IMR-90 (cell line): ENCODE data around the gene SLC22A12. TPM values are rescaled to one million over a fixed set of nuclear protein-coding genes. Genes with fewer than 3 reads are reported as not detected.

ENCODE experiments used
- ATAC-seq: fragments of 200-7000 bp; cut with Tn5 transposase; 2 replicates; pipeline ENCODE4 v1.9.1; 2020; ENCODE audit warnings: low read depth, mild to moderate bottlenecking, moderate library complexity
- BruUV-seq: library from RNA; stranded (reverse); fragments of 400-500 nt; replicated peaks from 2 replicates; lab custom pipeline; 2021; lab: Mats Ljungman, UMichigan
- CTCF ChIA-PET: fragments of 300-600 bp; formaldehyde crosslinking; extraction: SDS; loops from one replicate; lab custom pipeline; 2021; ENCODE audit warnings: antibody characterized with exemption; lab: Yijun Ruan, JAX
- POLR2A ChIA-PET: fragments of 300-600 bp; sonication (Branson Sonifier 250); formaldehyde crosslinking; loops from one replicate; lab custom pipeline; 2022; ENCODE audit warnings: antibody characterized with exemption; ENCODE audit not compliant: unreplicated experiment; lab: Charles Lee
- DNase-seq: peaks from one replicate; pipeline ENCODE4 v3.0.0; 2013
- H2AFZ ChIP-seq: replicated peaks from 2 replicates; pipeline ENCODE3; 2013; ENCODE audit warnings: low read length, mild to moderate bottlenecking; ENCODE audit not compliant: poor library complexity
- H2AK5ac ChIP-seq: 2 replicates; pipeline ENCODE4 v1.6.1; 2013; ENCODE audit warnings: low read depth, low read length, inconsistent platforms
- H2AK9ac ChIP-seq: replicated peaks from 2 replicates; pipeline ENCODE3; 2013; ENCODE audit warnings: mild to moderate bottlenecking, low read depth, low read length, moderate library complexity; ENCODE audit not compliant: poor library complexity
- H2BK120ac ChIP-seq: 2 replicates; pipeline ENCODE4 v1.6.1; 2013; ENCODE audit warnings: low read depth, low read length, inconsistent platforms
- H2BK15ac ChIP-seq: 3 replicates; pipeline ENCODE4 v1.6.1; 2013; ENCODE audit warnings: low read depth, low read length, inconsistent platforms
- H2BK20ac ChIP-seq: 2 replicates; pipeline ENCODE4 v1.6.1; 2013; ENCODE audit warnings: low read depth, mild to moderate bottlenecking, inconsistent platforms, low read length, moderate library complexity
- H2BK5ac ChIP-seq: 2 replicates; pipeline ENCODE4 v1.6.1; 2013; ENCODE audit warnings: mild to moderate bottlenecking, low read depth, low read length, inconsistent platforms; ENCODE audit not compliant: poor library complexity, severe bottlenecking
- H3K14ac ChIP-seq: replicated peaks from 2 replicates; pipeline ENCODE4 v1.6.1; 2013; ENCODE audit warnings: low read depth, low read length, inconsistent platforms
- H3K18ac ChIP-seq: 2 replicates; pipeline ENCODE4 v1.6.1; 2013; ENCODE audit warnings: low read depth, low read length, control low read depth
- H3K23ac ChIP-seq: 2 replicates; pipeline ENCODE4 v1.6.1; 2013; ENCODE audit warnings: low read depth, low read length, inconsistent platforms
- H3K27ac ChIP-seq: 2 replicates; pipeline ENCODE4 v1.5.1; 2013; ENCODE audit warnings: mild to moderate bottlenecking, control low read depth, low read length; ENCODE audit not compliant: insufficient read depth
- H3K27me3 ChIP-seq: 2 replicates; pipeline ENCODE4 v1.6.1; 2013; ENCODE audit warnings: low read length; ENCODE audit not compliant: control insufficient read depth, insufficient read depth
- H3K36me3 ChIP-seq: 2 replicates; pipeline ENCODE4 v1.6.1; 2013; ENCODE audit warnings: low read length, mixed read lengths; ENCODE audit not compliant: control insufficient read depth, insufficient read depth
- H3K4ac ChIP-seq: 2 replicates; pipeline ENCODE4 v1.6.1; 2013; ENCODE audit warnings: low read depth, low read length, inconsistent platforms
- H3K4me1 ChIP-seq: 2 replicates; pipeline ENCODE4 v1.6.1; 2013; ENCODE audit warnings: low read length, mixed read lengths; ENCODE audit not compliant: control insufficient read depth, insufficient read depth
- H3K4me2 ChIP-seq: 2 replicates; pipeline ENCODE4 v1.6.1; 2013; ENCODE audit warnings: low read depth, mild to moderate bottlenecking, control low read depth, low read length, moderate library complexity
- H3K4me3 ChIP-seq: 2 replicates; pipeline ENCODE4 v1.5.1; 2013; ENCODE audit warnings: low read depth, mild to moderate bottlenecking, control low read depth, low read length, moderate library complexity; ENCODE audit not compliant: insufficient read depth
- H3K56ac ChIP-seq: 2 replicates; pipeline ENCODE4 v1.6.1; 2013; ENCODE audit warnings: low read length, inconsistent platforms; ENCODE audit not compliant: insufficient read depth; ENCODE audit errors: extremely low read depth
- H3K79me1 ChIP-seq, 2 experiments: 2 replicates each; pipeline ENCODE4 v1.6.1; 2013; ENCODE audit warnings: low read length in 2 of 2, inconsistent platforms in 1 of 2, low read depth in 1 of 2
- H3K9ac ChIP-seq: 2 replicates; pipeline ENCODE4 v1.6.1; 2013; ENCODE audit warnings: low read depth, low read length, control low read depth
- H3K9me1 ChIP-seq: 2 replicates; pipeline ENCODE4 v1.6.1; 2013; ENCODE audit warnings: low read length, inconsistent platforms; ENCODE audit not compliant: insufficient read depth
- H3K9me3 ChIP-seq: 2 replicates; pipeline ENCODE4 v1.6.1; 2013; ENCODE audit warnings: low read length; ENCODE audit not compliant: control insufficient read depth, insufficient read depth
- H4K20me1 ChIP-seq: 2 replicates; pipeline ENCODE4 v1.6.1; 2013; ENCODE audit warnings: low read length, inconsistent platforms; ENCODE audit not compliant: insufficient read depth
- H4K5ac ChIP-seq: 2 replicates; pipeline ENCODE4 v1.6.1; 2013; ENCODE audit warnings: mild to moderate bottlenecking, low read depth, low read length, control low read depth
- H4K8ac ChIP-seq, 2 experiments: 2 replicates each; pipeline ENCODE4 v1.6.1; 2013; ENCODE audit warnings: low read depth in 2 of 2, low read length in 2 of 2, control low read depth in 1 of 2, inconsistent platforms in 1 of 2
- H4K91ac ChIP-seq: 2 replicates; pipeline ENCODE4 v1.6.1; 2013; ENCODE audit warnings: low read depth, low read length, inconsistent platforms; ENCODE audit not compliant: insufficient read depth
- CHD1 ChIP-seq: IDR thresholded peaks from 2 replicates; pipeline ENCODE4 v1.6.1; 2012; ENCODE audit warnings: low read depth, low read length, improper control_type of control experiment
- MAZ ChIP-seq: IDR thresholded peaks from 2 replicates; pipeline ENCODE4 v1.6.1; 2012; ENCODE audit warnings: low read depth, mild to moderate bottlenecking, low read length, improper control_type of control experiment, moderate library complexity, borderline replicate concordance
- RAD21 ChIP-seq: IDR thresholded peaks from 2 replicates; pipeline ENCODE4 v1.6.1; 2012; ENCODE audit warnings: low read length, improper control_type of control experiment
- RCOR1 ChIP-seq: IDR thresholded peaks from 2 replicates; pipeline ENCODE4 v1.6.1; 2012; ENCODE audit warnings: mild to moderate bottlenecking, low read length, improper control_type of control experiment; ENCODE audit not compliant: insufficient replicate concordance
- SMC3 ChIP-seq: fragments of 150-350 bp; IDR thresholded peaks from 2 replicates; pipeline ENCODE4 v1.6.1; 2016; ENCODE audit warnings: low read depth, mild to moderate bottlenecking, antibody characterized with exemption, low read length, moderate library complexity
- USF2 ChIP-seq: fragments of 150-350 bp; IDR thresholded peaks from 2 replicates; pipeline ENCODE4 v1.6.1; 2017; ENCODE audit warnings: mild to moderate bottlenecking, antibody characterized with exemption, low read length, low read depth
- WGBS, 2 experiments: methylation state at CpG; one replicate each; pipeline versions ENCODE4 v1.1.5 to v1.1.7; 2013; ENCODE audit warnings: missing lambda C conversion rate in 2 of 2; ENCODE audit not compliant: insufficient read length in 1 of 2; ENCODE audit errors: extremely low coverage in 2 of 2; 5-methylcytosine and 5-hydroxymethylcytosine counted together
- dilution Hi-C: fragments of 300-500 bp; cut with HindIII; formaldehyde crosslinking; loops from one replicate; pipeline ENCODE4 v1.14.3; 2018; ENCODE audit warnings: low sequenced_read_pairs; ENCODE audit not compliant: unreplicated experiment
- in situ Hi-C: fragments of 300-500 bp; cut with MboI; formaldehyde crosslinking; loops from 3 replicates; pipeline ENCODE4 v1.14.3; 2019; ENCODE audit warnings: low sequenced_read_pairs, inconsistent platforms, mixed read lengths
- intact Hi-C: fragments of 100-400 bp; cut with micrococcal nuclease; formaldehyde crosslinking; loops from 2 replicates; pipeline ENCODE4 v1.10.0; 2022
- polyA plus RNA-seq, 3 experiments: library from polyadenylated mRNA; depleted of rRNA; stranded (reverse); fragments of >200 nt; gene quantifications; 2 replicates each; pipeline ENCODE4 v1.2.3, GENCODE V29; 2012; ENCODE audit warnings: low replicate concordance in 1 of 3
- total RNA-seq: library from RNA; depleted of rRNA; stranded (reverse); fragments of >200 nt; gene quantifications from 2 replicates; pipeline ENCODE4 v1.2.3, GENCODE V29; 2012
- TF ChIP-seq, protein P1 (sequence below): fragments of 150-350 bp; IDR thresholded peaks from 2 replicates; pipeline ENCODE4 v1.6.1; 2016; ENCODE audit warnings: low read depth, mild to moderate bottlenecking, low read length, moderate library complexity, borderline replicate concordance

The SLC22A12 gene
- total and polyA plus RNA-seq, 2 of the 4 experiments (the other 2 are of a cell fraction): not detected

- no peak overlapping the region for H2BK120ac ChIP-seq
- no peak overlapping the region for H3K4ac ChIP-seq
- H4K20me1 ChIP-seq: peaks cover 5% of the 10 kb centered on the region
- H3K14ac ChIP-seq: no peak overlapping the region
- peaks cover 5% of the 10 kb centered on the region; the same call in 1 of the 2 replicates for H3K9me3 ChIP-seq
- ChIA-PET POLR2A (no interaction called here), CTCF (interaction anchor here (0.5 to 1.1 kb wide), 2 partner anchors 10 to 162 kb away, joined by 3 read pairs; no protein-coding TSS in a partner anchor)
- no peak overlapping the region for H2BK15ac ChIP-seq
- no peak overlapping the region for H4K8ac ChIP-seq
- no peaks in the 10 kb centered on the region for H3K79me1 ChIP-seq
- dilution Hi-C loops (no loop called here), in situ Hi-C loops (no loop called here), intact Hi-C loops (no loop called here)
- no peaks in the 10 kb centered on the region for H3K36me3 ChIP-seq
- WGBS, 2 experiments: 2% methylated on average over 10 of the region's 30 CpGs; no CpG with 5 or more reads in 1 of the 2 experiments
- no peak overlapping the region for H2BK20ac ChIP-seq
- H3K4me3 ChIP-seq: no peak overlapping the region
- peaks cover 92% of the 10 kb centered on the region for H3K27me3 ChIP-seq
- no peak overlapping the region for H3K4me2 ChIP-seq
- H2BK5ac ChIP-seq: no peak overlapping the region
- no peak overlapping the region for H3K18ac ChIP-seq
- H3K4me1 ChIP-seq: no peaks in the 10 kb centered on the region
- H2AK5ac ChIP-seq: no peak overlapping the region
- no peak overlapping the region for H4K5ac ChIP-seq
- H3K9me1 ChIP-seq: 0 out of 2 replicates have a peak, but pooled peaks cover 3% of the 10 kb centered on the region
- H3K23ac ChIP-seq: no peak overlapping the region
- no peak for DNase-seq
- TF ChIP-seq RCOR1: no peak
- no peak for TF ChIP-seq SMC3
- TF ChIP-seq CHD1: no peak
- no peak for TF ChIP-seq MAZ
- TF ChIP-seq, protein P1, sequence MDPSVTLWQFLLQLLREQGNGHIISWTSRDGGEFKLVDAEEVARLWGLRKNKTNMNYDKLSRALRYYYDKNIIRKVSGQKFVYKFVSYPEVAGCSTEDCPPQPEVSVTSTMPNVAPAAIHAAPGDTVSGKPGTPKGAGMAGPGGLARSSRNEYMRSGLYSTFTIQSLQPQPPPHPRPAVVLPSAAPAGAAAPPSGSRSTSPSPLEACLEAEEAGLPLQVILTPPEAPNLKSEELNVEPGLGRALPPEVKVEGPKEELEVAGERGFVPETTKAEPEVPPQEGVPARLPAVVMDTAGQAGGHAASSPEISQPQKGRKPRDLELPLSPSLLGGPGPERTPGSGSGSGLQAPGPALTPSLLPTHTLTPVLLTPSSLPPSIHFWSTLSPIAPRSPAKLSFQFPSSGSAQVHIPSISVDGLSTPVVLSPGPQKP: no peak
- no peak for TF ChIP-seq RAD21
- TF ChIP-seq USF2: no peak
- no TSS peak for BruUV-seq
- H3K9ac ChIP-seq: no peak overlapping the region
- H2AK9ac ChIP-seq: no peak overlapping the region
- no peak for ATAC-seq
- no peak overlapping the region for H3K27ac ChIP-seq
- H4K91ac ChIP-seq: no peak overlapping the region
- H3K56ac ChIP-seq: no peak overlapping the region
- no peak overlapping the region for H2AFZ ChIP-seq
Observed at GRCh38 chr11:64642418-64642735, 51.4 kb downstream of the SLC22A12 start.
